H9 (cell line): ENCODE results near the gene CPNE5. TPM values are rescaled to one million over a fixed set of nuclear protein-coding genes. Genes with fewer than 3 reads are reported as not detected.
A peak's percentile ranks its signal among the peaks of the same experiment; 100 is the strongest.

Source experiments
- DNase-seq: peaks from one replicate; pipeline ENCODE4 v3.0.0-alpha.2; 2017
- H2AFZ ChIP-seq: one replicate; pipeline ENCODE4 v1.6.1; 2013; ENCODE audit warnings: mild to moderate bottlenecking, low read length, control low read depth, moderate library complexity
- H2AK5ac ChIP-seq: 2 replicates; pipeline ENCODE4 v1.6.1; 2013; ENCODE audit warnings: low read length, control low read depth, mixed read lengths; ENCODE audit not compliant: insufficient read length
- H2BK120ac ChIP-seq: one replicate; pipeline ENCODE4 v1.6.1; 2013; ENCODE audit warnings: low read depth, mild to moderate bottlenecking, low read length, control low read depth, inconsistent platforms; ENCODE audit not compliant: poor library complexity, severe bottlenecking
- H2BK12ac ChIP-seq: 2 replicates; pipeline ENCODE4 v1.6.1; 2013; ENCODE audit warnings: low read length, control low read depth, mixed read lengths, low read depth; ENCODE audit not compliant: insufficient read length
- H2BK15ac ChIP-seq: 2 replicates; pipeline ENCODE4 v1.6.1; 2013; ENCODE audit warnings: low read depth, low read length, control low read depth
- H2BK20ac ChIP-seq: one replicate; pipeline ENCODE4 v1.6.1; 2013; ENCODE audit warnings: low read depth, mild to moderate bottlenecking, low read length, control low read depth, inconsistent platforms; ENCODE audit not compliant: poor library complexity, severe bottlenecking
- H2BK5ac ChIP-seq: 2 replicates; pipeline ENCODE4 v1.6.1; 2013; ENCODE audit warnings: low read length, control low read depth, mixed read lengths; ENCODE audit not compliant: insufficient read length
- H3K14ac ChIP-seq: 2 replicates; pipeline ENCODE4 v1.6.1; 2013; ENCODE audit warnings: low read length, control low read depth; ENCODE audit not compliant: insufficient read depth
- H3K18ac ChIP-seq: 2 replicates; pipeline ENCODE4 v1.6.1; 2013; ENCODE audit warnings: low read depth, mild to moderate bottlenecking, mixed read lengths, low read length, control low read depth; ENCODE audit not compliant: insufficient read length
- H3K23ac ChIP-seq: 2 replicates; pipeline ENCODE4 v1.6.1; 2013; ENCODE audit warnings: low read length, control low read depth, mixed read lengths, low read depth; ENCODE audit not compliant: insufficient read length
- H3K23me2 ChIP-seq: 2 replicates; pipeline ENCODE4 v1.6.1; 2013; ENCODE audit warnings: low read depth, mild to moderate bottlenecking, mixed read lengths, low read length, control low read depth; ENCODE audit not compliant: insufficient read length, poor library complexity, severe bottlenecking
- H3K27ac ChIP-seq: 2 replicates; pipeline ENCODE4 v1.5.1; 2013; ENCODE audit warnings: low read length, control low read depth, mixed read lengths, low read depth; ENCODE audit not compliant: insufficient read length
- H3K27me3 ChIP-seq: 2 replicates; pipeline ENCODE4 v1.6.1; 2013; ENCODE audit warnings: low read length, control low read depth, inconsistent platforms; ENCODE audit not compliant: insufficient read depth
- H3K4ac ChIP-seq: 2 replicates; pipeline ENCODE4 v1.6.1; 2013; ENCODE audit warnings: low read depth, mild to moderate bottlenecking, control low read depth, inconsistent platforms, low read length, moderate library complexity
- H3K4me1 ChIP-seq: 2 replicates; pipeline ENCODE4 v1.6.1; 2013; ENCODE audit warnings: low read length, control low read depth, inconsistent platforms; ENCODE audit not compliant: insufficient read depth
- H3K4me2 ChIP-seq: 2 replicates; pipeline ENCODE4 v1.6.1; 2013; ENCODE audit warnings: low read length, control low read depth, mixed read lengths; ENCODE audit not compliant: insufficient read length, insufficient read depth
- H3K56ac ChIP-seq: 2 replicates; pipeline ENCODE4 v1.6.1; 2013; ENCODE audit warnings: low read depth, mild to moderate bottlenecking, mixed read lengths, low read length, control low read depth; ENCODE audit not compliant: insufficient read length
- H3K79me1 ChIP-seq: 2 replicates; pipeline ENCODE4 v1.6.1; 2013; ENCODE audit warnings: low read depth, mild to moderate bottlenecking, moderate library complexity, low read length, control low read depth, inconsistent platforms; ENCODE audit not compliant: insufficient read depth, poor library complexity, severe bottlenecking
- H3K79me2 ChIP-seq: 2 replicates; pipeline ENCODE4 v1.6.1; 2013; ENCODE audit warnings: low read length, control low read depth, inconsistent platforms; ENCODE audit not compliant: insufficient read depth
- H3K9ac ChIP-seq: 2 replicates; pipeline ENCODE4 v1.6.1; 2013; ENCODE audit warnings: low read length, control low read depth, mixed read lengths; ENCODE audit not compliant: insufficient read length; ENCODE audit errors: extremely low read depth
- H3K9me3 ChIP-seq: one replicate; pipeline ENCODE4 v1.6.1; 2013; ENCODE audit warnings: low read depth, low read length, inconsistent platforms; ENCODE audit not compliant: control insufficient read depth
- H3T11ph ChIP-seq: one replicate; pipeline ENCODE4 v1.6.1; 2013; ENCODE audit warnings: mild to moderate bottlenecking, low read length, control low read depth, inconsistent platforms
- H4K20me1 ChIP-seq: one replicate; pipeline ENCODE4 v1.6.1; 2013; ENCODE audit not compliant: control insufficient read depth, insufficient read length, insufficient read depth
- H4K5ac ChIP-seq: 2 replicates; pipeline ENCODE4 v1.6.1; 2013; ENCODE audit warnings: low read depth, mild to moderate bottlenecking, mixed read lengths, low read length, control low read depth; ENCODE audit not compliant: insufficient read length
- H4K8ac ChIP-seq: replicated peaks from 2 replicates; pipeline ENCODE4 v1.6.1; 2013; ENCODE audit warnings: low read length, control low read depth, mixed read lengths, low read depth; ENCODE audit not compliant: insufficient read length
- H4K91ac ChIP-seq: 2 replicates; pipeline ENCODE4 v1.6.1; 2013; ENCODE audit warnings: low read depth, mild to moderate bottlenecking, moderate library complexity, mixed read lengths, low read length, control low read depth; ENCODE audit not compliant: insufficient read length
- H3K27ac Mint-ChIP-seq, 3 experiments: 2 replicates in 2 of 3; 3 replicates in 1 of 3; pipeline ENCODE4 v1.8.0; 2020 to 2021; ENCODE audit warnings: mixed read lengths in 3 of 3, mild to moderate bottlenecking in 1 of 3, moderate library complexity in 1 of 3
- H3K27me3 Mint-ChIP-seq: 2 replicates; pipeline ENCODE4 v1.8.0; 2021; ENCODE audit warnings: low read depth, mild to moderate bottlenecking, moderate library complexity, mixed read lengths
- H3K36me3 Mint-ChIP-seq, 3 experiments: 2 replicates in 2 of 3; 3 replicates in 1 of 3; pipeline ENCODE4 v1.8.0; 2020 to 2021; ENCODE audit warnings: low read depth in 3 of 3, mixed read lengths in 3 of 3; ENCODE audit not compliant: insufficient read depth in 1 of 3
- H3K4me1 Mint-ChIP-seq, 2 experiments: 2 replicates each; pipeline ENCODE4 v1.8.0; 2020; ENCODE audit warnings: mixed read lengths in 2 of 2
- H3K4me3 Mint-ChIP-seq, 2 experiments: 2 replicates in 1 of 2; 3 replicates in 1 of 2; pipeline ENCODE4 v1.8.0; 2020 to 2021; ENCODE audit warnings: mild to moderate bottlenecking in 2 of 2, mixed read lengths in 2 of 2, moderate library complexity in 1 of 2
- H3K9me3 Mint-ChIP-seq, 2 experiments: 2 replicates in 1 of 2; 3 replicates in 1 of 2; pipeline ENCODE4 v1.8.0; 2020; ENCODE audit warnings: mild to moderate bottlenecking in 2 of 2, mixed read lengths in 2 of 2, moderate library complexity in 1 of 2
- WGBS: extraction: QIAGEN DNeasy Blood & Tissue Kit; methylation state at CpG from one replicate; pipeline ENCODE4 v1.1.7; 2013; ENCODE audit warnings: missing lambda C conversion rate, low lambda C conversion rate, mixed read lengths; ENCODE audit not compliant: insufficient read length; ENCODE audit errors: extremely low coverage; 5-methylcytosine and 5-hydroxymethylcytosine counted together
- total RNA-seq: library from RNA; stranded (reverse); gene quantifications from 2 replicates; pipeline ENCODE4 v1.2.1, GENCODE V29; 2021
- TF ChIP-seq, protein P1 (sequence below): fragments of 200-600 bp; sonication (generic); conservative IDR thresholded peaks from 3 replicates; pipeline ENCODE4 v1.8.0; 2021; ENCODE audit warnings: antibody characterized with exemption, mild to moderate bottlenecking

The CPNE5 gene
- total RNA-seq, 1 experiment from 2014 or later: 0.52 TPM

DNA sequence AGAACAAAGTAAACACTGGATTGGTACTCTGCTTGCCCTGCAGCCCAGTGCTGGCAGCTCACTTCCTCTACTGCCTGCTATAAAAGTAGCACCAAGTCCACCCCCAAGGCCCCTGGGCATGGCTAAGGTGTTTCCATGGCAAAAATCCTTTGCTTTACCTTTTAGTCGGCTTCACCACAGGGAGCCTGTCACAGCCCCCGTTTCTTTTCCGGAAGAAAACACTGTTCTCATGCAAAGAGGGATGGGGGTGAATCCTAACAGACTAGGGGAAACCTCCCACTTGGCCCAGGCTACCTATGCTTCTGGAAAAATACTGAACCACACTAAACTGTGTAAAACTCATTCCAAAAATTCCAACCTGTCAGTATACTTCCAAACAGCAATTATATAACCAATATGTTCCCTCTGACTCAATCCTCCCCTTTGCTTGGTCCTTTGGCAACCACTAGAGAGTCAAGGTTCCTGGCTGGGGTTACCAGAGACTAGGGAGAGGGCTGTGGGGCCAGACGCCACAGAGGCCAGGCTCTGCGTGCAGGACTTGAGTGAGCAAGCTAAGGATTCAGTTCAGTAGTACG is 19.2 kb upstream of the CPNE5 start:
- peak overlapping the region; percentile 45 for H3K18ac ChIP-seq
- no peak overlapping the region for H3K56ac ChIP-seq
- H2BK12ac ChIP-seq: no peak overlapping the region
- H3K4me3 Mint-ChIP-seq: peak overlapping the region; percentile 1 to 23; a peak in 3 of 5 replicates
- H3K23me2 ChIP-seq: no peaks in the 10 kb centered on the region
- H2BK15ac ChIP-seq: no peak overlapping the region
- H3K27ac Mint-ChIP-seq: peak overlapping the region; percentile 92 to 97 (median 95)
- H3K4me1 Mint-ChIP-seq: peaks cover 27 to 29% of the 10 kb centered on the region in 2 experiments
- peaks cover 2% of the 10 kb centered on the region; the same call in 1 of the 2 replicates for H3K79me2 ChIP-seq
- H3K36me3 Mint-ChIP-seq: peaks cover 33 to 76% (median 65%) of the 10 kb centered on the region in 3 experiments
- H3K4me2 ChIP-seq: peak overlapping the region; percentile 17
- H3K27ac ChIP-seq: peak overlapping the region; percentile 73
- no peak overlapping the region for H2BK120ac ChIP-seq
- no peak overlapping the region for H4K8ac ChIP-seq
- no peak overlapping the region for H2BK5ac ChIP-seq
- peaks cover 4% of the 10 kb centered on the region for H3K79me1 ChIP-seq
- no peaks in the 10 kb centered on the region for H3K27me3 ChIP-seq
- no peak overlapping the region for H2AFZ ChIP-seq
- H3K9ac ChIP-seq: no peak overlapping the region
- no peaks in the 10 kb centered on the region; a peak in 1 of 5 replicates for H3K9me3 Mint-ChIP-seq
- no peak overlapping the region for H4K91ac ChIP-seq
- no peaks in the 10 kb centered on the region for H3K9me3 ChIP-seq
- H2AK5ac ChIP-seq: no peak overlapping the region
- peaks cover 2% of the 10 kb centered on the region; the same call in 1 of the 2 replicates for H3K4me1 ChIP-seq
- no peak overlapping the region for H2BK20ac ChIP-seq
- H3K4ac ChIP-seq: no peak overlapping the region
- H4K20me1 ChIP-seq: peaks cover 2% of the 10 kb centered on the region
- TF ChIP-seq, protein P1, sequence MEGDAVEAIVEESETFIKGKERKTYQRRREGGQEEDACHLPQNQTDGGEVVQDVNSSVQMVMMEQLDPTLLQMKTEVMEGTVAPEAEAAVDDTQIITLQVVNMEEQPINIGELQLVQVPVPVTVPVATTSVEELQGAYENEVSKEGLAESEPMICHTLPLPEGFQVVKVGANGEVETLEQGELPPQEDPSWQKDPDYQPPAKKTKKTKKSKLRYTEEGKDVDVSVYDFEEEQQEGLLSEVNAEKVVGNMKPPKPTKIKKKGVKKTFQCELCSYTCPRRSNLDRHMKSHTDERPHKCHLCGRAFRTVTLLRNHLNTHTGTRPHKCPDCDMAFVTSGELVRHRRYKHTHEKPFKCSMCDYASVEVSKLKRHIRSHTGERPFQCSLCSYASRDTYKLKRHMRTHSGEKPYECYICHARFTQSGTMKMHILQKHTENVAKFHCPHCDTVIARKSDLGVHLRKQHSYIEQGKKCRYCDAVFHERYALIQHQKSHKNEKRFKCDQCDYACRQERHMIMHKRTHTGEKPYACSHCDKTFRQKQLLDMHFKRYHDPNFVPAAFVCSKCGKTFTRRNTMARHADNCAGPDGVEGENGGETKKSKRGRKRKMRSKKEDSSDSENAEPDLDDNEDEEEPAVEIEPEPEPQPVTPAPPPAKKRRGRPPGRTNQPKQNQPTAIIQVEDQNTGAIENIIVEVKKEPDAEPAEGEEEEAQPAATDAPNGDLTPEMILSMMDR: no peak
- H3K14ac ChIP-seq: 0 out of 2 replicates have a peak overlapping the region, but pooled peaks have one; percentile 1
- DNase-seq: peak; percentile 86
- no peak overlapping the region for H3K23ac ChIP-seq
- H3K27me3 Mint-ChIP-seq: no peaks in the 10 kb centered on the region; the same call in 1 of the 2 replicates
- WGBS: no CpG with 5 or more reads among the region's 6 CpGs
- H3T11ph ChIP-seq: no peak overlapping the region
- no peak overlapping the region for H4K5ac ChIP-seq
